ENCODE measurements around the gene PCDH7.

The PCDH7 gene

DNA sequence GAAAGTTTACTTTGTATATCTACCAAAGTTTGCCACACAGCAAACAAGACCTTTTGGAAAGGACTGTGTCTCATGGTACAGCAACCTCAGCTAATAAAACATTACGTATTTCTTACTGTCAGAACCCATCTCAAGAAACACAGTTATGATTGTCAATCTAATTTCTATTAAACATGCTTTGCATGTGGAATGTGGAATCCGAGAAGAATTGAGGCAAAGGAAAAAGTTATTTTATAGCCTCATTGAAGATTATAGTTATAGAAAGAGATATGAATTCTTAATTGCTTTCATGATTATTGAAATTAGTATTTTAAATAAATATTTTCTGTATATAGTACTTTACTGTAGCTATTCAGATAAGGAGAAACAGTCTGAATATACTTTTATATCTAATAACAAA, 5.4 kb downstream of the PCDH7 start:
- DNase-seq (ENCODE audit: low read depth): no peak

DNA sequence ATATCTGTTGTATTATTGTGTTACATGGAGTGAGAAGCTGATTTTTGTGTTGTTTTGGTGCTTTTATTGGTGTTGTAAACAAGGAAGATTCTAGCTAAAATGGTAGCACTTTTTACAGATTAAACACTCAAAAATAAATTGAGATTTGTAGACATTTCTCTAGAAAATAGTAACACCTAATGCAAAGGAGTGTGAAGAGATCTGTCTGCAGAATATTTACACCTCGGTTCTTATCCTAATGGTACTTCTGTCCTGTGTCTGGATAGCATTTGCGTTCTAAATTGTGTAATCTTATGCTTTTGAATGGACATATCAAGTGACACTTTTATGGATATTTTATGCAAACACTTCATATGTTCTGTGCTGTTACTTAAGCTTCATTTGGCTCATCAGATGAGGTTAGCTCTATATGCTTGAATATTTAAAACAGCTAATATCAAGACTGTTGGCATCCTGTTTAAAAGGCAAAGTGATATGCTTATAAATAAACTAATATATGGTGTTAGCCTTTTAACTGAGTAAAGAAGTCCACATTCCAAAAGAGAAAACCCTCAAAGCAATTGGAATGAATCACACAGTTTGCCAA, 6.0 kb downstream of the PCDH7 start:
- DNase-seq (ENCODE audit: low read depth): no peak

DNA sequence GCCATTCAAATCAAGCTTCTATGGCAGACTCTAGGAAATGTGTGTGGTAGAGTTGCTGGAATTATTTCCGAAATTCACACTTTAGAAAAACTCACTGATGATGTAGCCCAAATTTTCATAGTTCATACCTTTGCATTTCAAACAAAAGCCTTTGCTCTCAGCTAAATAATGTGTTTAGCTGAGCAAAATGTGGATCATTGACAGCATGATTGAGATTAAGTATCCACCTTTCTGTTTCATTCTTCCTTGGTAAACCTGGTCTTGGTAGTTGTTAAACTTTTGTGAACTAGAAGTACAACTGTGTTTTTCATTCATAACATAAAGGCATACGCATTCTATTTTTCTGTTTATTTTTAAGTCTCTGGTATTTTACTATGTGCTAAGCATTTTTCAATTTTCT, 7.2 kb downstream of the PCDH7 start:
- no peak for DNase-seq (ENCODE audit: low read depth)

DNA sequence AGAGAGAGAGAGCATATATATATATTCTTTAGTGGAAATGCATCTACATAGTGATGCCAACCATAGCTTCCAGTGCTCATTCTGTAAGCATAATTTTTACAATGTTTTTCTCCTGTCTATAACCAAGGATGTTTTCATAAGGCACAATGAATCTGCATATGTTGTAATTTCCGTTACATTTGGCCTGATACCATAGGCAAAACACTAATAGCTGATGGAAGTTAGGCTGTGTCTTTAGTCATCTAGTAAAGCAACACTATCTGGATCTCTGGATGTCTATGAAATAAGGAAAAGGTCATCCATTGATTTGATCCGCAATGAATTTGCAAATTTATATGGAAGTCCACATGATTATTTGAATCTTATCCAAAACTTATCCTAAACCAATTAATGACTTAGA, 8.1 kb downstream of the PCDH7 start:
- DNase-seq (ENCODE audit: low read depth): no peak

DNA sequence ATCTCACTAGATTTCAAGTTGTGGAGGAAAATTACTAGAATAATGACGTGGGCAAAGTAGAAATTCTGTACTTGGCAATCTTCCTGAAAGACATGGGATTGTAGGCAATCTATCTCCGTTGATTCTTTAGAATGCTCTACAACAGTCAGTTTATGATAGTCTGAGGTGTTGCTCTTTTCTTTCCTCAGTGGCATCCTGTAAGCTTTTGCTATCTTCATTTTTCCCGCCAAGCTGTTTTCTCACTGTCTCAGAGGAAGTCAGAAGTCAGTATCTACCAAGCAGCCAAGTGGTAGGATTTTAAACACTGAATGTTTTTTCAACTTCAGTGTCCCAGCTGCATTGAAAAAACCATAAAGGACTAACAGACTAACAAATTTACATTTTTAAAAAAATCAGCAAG, 23.7 kb downstream of the PCDH7 start:
- no peak for DNase-seq (ENCODE audit: low read depth)

DNA sequence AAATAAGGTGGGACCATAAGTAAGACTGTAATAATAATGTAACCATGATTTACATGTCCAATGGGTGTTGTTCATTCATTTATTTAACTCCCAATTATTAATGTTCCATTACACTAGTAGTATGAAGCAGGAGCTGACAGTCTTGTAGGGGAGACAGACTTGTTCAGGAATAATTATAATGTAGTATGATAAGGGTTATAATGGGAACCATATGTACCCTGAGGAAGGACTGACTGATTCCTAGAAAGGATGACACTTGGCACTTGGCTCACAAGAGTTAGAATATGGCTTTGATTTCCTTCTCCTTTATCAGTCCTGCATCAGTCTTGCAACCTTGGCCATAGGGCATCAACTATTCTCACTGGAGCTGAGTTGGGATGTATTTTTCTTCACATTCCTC, 24.2 kb downstream of the PCDH7 start:
- DNase-seq (ENCODE audit: low read depth): no peak

DNA sequence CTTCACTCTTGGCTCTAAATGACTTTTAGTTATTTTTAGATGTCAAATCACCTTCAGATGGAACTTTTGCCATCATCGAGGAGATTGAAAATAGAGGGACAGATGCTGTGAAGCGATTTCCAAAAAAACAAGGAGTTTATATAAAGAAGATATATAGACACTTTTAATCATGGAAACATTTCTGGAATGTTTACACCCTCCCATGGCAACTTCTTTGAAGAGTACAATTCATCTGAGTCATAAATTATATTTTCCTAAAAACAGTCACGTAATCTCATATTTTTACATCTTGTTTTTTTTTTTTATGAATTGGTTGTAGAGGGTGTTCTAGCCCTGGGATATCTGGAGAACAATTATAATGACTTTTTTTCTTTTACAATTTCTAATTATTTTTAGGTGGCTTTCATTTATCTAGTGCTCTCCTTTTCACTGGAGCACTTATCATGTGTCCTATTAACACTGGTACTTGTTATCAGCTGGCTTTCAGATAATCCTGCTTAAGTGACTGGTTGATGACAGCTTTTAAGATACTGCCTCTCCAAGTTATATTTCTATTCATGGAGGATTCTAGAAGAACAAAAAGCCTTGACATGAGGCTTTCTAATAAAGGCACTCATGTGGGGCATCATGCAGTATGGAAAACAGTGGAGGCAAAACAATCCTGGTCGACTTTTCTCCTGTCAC, 24.9 kb downstream of the PCDH7 start:
- no peak for DNase-seq (ENCODE audit: low read depth)

DNA sequence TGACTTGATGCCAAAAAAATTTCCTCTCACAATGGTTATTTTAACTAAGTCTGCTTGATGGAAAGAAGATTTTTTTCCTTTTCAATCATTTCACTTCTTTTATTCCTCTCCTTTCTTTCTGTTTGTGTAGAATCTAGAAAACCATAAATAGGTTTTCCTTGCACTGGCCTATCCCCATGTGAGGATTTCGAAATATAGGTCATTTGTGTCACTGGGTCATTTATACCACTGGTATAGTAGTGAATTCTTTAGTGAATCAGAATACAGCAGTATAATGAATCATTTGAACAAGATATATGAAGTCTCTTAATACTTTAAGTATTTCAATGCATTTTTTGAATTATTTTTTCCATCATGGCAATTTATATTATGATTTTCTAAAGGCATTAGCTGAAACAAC, 26.6 kb downstream of the PCDH7 start:
- DNase-seq (ENCODE audit: low read depth): no peak

DNA sequence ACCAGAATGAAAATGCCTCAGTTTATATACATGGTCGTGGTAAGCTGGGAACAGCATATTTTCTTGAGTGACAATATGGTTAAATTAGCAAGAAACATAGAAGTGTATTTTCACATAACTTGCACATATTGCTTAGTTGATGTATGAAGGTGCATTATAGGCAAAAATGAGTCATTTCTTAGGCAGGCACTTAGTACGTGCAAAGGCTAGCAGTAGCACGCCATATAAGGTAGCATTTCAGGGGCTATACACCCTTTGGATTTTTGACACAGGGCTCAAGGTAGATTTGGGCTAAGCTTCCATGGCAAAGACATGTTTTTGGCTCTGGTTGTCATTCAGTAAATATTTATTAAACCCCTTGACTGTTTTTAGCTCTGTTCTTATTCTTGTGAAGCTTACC, 33.1 kb downstream of the PCDH7 start:
- no peak for DNase-seq (ENCODE audit: low read depth)

DNA sequence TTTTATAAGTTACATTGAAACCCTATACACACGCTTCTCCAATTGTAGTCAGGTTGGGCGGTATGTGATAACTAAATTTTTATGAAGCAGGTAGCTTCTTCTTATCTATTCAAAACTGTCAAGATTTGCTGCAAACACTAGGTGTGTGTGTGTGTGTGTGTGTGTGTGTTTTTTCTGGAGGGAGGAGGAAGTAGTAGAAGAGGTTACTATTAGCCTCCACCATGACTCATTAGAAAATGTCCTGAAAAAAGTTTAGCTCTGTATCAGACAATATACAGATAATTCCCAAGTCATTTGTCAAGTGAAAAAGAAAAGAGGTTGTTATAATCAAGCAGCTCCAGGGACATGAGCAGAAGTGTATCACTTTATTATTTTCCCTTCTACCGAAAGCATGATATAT, 33.9 kb downstream of the PCDH7 start:
- no peak for DNase-seq (ENCODE audit: low read depth)

DNA sequence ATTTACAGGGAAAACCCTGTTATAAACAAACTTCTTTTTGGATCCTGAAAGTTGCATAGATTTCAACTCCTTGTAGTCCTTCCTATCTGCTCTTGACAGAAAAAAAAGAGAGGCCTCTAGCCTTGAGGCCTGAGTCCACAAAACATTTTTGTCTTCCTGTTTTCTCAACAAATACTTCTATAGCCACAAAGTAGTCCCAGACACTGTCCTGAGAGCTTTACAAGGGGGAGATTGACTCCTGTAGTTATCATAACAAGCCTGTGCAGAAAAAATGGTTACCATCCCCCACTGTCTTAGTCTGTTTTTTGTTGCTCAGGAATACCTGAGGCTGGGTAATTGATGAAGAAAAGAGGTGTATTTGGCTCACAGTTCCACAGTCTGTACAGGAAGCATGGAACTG, 35.2 kb downstream of the PCDH7 start:
- DNase-seq (ENCODE audit: low read depth): no peak

DNA sequence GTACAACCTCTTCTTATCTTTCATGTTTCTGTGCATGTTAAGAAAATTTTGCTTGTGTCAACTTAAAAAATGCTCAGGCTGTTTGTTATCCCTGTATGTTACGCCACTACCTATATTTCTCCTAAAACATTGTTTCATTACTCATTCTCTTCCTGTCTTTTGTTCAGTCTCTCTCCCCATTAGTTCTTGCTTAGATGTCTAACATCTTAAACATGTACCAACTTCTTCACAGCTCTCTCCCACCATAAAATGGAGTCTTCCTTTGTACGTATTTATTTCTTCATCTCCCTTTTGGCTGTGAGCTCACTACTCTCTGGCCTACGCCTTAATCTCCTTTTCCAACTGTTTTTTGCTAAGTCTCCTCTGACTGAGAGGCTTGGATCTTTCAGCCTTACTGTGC, 36.4 kb downstream of the PCDH7 start:
- no peak for DNase-seq (ENCODE audit: low read depth)

DNA sequence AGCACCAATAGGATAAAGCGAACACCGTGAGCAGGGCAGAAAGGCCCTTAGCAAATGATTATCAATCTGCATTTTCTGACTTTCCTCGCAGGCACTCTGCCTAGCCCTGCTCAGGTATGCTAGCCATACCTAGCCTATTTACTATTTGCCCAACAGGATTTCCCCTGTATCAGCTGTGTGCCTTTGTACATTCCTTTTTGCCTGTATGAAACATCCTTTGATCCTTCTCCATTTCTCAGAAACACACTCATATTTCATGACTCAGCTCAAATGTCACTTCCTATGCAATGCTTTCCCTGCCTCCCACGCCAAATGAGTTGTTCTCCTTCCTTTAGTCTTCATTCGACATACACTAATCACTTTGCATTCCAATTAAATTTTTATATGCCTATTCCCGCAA, 37.2 kb downstream of the PCDH7 start:
- DNase-seq (ENCODE audit: low read depth): no peak

DNA sequence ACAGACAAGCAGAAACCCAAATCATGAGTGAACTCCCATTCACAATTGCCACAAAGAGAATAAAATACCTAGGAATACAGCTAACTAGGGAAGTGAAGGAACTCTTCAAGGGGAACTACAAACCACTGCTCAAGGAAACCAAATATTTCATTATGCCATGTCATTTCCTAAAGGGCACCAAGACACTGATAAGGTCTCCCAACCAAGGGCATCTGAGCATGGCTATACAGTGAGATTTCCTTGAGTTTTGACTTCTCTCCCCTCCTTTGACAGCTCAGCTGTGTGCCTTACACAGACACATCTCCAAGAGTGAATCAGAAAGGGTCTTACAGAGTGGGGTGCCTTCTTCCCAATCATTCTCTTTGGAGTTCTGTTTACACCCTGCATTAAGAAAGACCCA, 40.4 kb downstream of the PCDH7 start:
- no peak for DNase-seq (ENCODE audit: low read depth)

DNA sequence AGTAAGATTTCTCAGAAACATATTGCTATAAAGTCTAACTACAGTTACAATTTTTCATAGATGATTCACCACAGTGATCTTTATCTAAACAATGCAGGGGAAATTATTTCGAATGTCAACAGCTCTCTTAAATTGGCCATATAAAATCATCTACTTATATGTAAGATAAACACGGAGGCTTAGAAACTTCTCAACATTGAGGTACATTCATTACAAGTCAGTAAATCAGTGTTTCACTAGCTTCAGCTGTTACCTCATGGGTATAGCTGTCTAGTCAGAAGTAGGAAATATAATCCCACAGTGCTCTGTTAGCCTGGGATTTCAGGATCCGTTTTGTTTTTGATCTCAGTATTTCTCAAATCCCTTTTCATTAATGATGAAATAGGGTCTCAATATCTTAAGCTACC, 43.2 kb downstream of the PCDH7 start:
- no peak for DNase-seq (ENCODE audit: low read depth)

DNA sequence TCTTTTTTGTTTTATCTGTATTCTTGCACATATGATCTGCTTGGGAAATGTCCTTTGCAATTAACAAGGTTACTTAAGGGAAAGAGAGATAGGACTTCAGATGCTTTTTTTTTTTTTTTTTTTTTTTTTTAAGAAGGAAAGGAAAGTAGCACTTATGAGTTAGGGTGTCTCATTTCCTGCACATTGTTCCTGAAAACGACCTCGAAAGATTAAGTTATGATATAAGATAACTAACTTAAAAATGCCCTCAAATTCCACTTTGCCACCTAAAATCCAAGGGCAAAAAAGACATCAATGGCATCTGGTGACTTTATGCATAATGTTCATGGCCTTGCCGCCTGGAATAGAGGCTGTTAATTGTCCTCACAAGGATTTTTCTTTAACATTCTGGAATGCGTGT, 44.9 kb downstream of the PCDH7 start:
- DNase-seq (ENCODE audit: low read depth): no peak

DNA sequence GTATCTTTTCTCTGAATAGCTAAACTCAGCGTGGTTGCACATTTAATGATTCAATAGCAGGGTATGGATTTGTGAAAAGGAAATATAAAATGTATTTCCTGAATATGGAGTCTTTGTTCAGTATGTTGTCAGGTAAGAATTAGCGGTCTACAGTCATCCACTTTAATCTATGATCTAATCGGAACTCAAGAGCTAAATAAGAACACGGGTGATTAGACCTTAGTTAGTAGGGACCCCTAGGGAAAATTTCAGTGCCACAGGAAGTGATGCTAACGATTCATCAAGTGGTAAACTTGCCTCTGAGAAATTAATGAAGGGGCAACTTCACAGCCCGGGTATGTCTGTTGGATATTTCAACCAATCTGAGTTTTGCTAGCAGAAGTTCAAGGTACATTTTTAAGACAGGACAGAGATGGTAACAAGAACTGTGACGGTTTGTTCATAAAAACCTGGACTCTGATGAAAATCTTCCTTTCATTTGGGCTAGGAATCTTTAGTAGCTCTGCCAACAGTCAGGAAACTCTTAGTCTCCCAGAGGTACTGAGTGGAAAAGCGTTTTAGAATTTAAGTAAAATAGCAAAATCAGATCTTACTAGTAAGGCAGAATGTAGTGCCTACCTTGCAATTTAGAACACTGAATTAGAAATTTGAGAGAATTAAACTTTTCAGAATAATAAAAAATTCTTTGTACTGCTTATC, 47.1 kb downstream of the PCDH7 start:
- DNase-seq (ENCODE audit: low read depth): no peak

DNA sequence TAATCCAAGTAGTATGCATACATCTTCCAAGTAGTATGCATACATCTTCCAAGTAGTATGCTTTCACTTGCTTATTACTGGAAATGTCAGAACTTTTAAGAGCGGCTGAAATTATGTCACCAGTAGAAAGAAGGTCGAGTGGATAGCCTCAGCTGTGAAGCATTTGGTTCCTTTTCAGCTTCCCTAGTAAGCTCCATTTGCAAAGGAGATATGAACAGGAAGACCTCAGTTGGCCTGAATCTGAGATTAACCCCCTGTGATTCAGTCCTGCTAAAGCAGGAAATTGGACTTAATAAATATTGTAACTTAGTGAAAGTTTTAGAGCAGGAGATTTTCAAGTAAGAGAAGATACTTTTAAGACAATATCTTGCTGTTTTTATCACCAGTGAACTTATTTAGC, 48.1 kb downstream of the PCDH7 start:
- no peak for DNase-seq (ENCODE audit: low read depth)

DNA sequence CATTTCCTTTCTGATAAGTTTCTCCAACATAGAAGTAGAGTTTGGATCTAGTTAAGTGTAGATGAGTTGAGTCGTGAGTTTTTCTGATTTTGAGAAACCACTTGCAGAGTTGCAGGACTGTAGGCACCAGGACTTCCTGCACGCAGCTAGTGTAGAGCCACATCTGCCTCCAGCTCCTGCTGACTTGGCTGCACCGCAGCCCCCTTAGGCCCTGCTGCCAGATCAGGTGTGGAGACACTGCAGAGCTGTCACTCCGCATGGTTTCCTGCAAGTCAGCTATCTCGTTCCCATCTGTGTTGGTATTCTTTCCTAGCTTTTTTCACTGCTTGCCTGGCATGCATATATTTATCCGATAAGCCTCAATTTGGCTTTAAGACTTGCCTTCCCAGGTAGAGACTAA, 48.9 kb downstream of the PCDH7 start:
- no peak for DNase-seq (ENCODE audit: low read depth)

DNA sequence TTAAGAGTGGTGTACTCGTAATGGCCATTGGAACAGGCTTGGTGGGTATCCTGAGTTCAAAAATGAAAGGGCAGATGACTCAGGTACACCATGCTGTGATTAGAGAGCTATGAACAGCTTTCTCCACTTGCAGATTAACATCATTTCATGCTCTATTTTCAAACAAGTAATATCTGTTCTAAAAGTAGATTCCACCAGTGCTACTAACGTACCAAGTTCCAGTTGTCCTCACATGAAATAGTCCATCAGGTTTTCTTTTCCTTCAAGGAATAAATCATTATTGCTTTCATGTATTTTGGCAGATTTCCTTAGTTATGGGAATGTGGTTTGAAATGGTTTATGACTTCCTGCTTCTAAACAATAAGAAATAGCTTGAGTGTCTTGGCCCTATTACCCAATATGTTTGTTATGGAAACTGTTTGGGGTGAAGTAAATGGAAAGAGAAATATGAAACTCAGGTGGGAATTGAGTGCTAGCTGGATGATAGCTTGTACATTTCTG, 49.9 kb downstream of the PCDH7 start:
- no peak for DNase-seq (ENCODE audit: low read depth)

DNA sequence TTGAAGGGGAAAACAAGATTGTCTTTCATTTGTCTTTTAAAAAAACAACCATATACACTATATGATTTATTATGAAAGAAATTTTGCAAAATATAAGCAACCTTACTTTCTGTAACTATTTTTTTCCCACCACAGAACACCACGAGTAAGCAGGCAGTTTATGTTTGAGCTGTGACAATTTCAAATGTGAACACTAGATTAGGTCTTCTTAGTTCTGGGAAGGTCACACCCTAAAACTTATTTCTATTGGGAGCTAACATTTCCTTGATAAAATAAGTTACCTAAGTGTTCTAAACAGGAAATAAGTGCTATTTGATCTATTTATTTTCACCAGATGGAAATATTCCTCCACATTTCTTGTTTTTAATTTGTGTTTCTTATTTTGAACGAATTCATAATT, 50.6 kb downstream of the PCDH7 start:
- DNase-seq (ENCODE audit: low read depth): no peak

DNA sequence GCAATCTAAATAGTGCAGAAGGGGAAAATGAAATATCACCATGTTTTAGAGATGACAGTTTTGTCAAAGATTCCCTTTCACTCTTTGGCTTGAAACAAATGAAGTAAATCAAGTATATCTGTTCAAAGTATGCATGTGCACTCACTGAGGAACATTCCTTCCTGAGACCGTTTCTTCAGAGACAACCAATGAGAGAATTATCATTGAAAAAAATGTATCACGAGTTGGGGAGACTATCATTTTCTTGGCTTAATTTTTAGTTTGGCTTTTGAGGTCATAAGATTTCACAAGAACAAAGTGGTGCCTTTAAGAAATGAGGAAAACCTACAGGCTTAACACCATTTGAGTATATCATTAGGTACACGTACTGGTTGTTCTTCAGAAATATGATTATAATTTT, 56.3 kb downstream of the PCDH7 start:
- no peak for DNase-seq (ENCODE audit: low read depth)

DNA sequence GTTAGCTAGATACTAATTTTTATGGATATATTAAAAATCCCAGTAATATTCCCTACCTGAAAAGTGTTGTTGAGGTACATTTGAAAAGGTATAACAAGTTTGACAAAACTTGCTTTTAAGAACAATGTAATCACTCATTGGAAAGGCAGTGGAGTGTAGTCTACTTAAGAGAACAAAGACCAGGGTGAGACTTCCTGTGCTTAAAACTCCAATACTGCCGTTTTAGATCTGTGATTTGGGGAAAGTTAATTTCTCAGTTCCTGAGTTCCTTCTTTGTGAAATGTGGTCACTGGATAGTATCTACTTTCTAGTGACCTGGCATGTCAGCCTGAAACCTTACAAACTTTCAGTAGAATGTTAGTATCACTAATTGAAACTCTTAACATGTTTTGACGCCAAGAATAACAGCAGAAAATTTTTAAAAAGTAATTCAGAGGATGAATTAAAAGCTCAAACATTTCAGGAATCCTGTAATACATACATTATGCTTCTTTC, 56.8 kb downstream of the PCDH7 start:
- DNase-seq (ENCODE audit: low read depth): no peak
